Activated CD8-positive, alpha-beta memory T cell treated with anti-CD3 and anti-CD28 coated beads for 24 hours (primary cell): Measurements from ENCODE around the gene PDCD1LG2.

Experiments
- DNase-seq: peaks from one replicate; pipeline ENCODE4 v3.0.0-alpha.2; 2020

PDCD1LG2 gene

DNA sequence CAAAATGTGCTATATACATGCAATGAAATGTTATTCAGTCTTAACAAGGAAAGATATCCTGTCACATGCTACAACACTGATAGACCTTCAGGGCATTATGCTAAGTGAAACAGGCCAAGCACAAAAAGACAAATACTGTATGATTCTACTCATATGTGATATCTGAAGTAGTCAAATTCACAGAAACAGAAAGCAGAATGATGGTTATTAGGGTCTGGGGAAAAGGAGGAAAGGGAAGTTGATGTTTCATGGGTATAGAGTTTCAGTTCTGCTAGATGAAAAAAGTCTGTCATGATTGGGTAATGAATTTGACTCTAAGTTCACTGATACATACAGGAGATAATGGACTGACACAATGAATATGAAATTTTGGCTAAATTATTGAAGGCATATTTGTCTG lies 107.4 kb downstream of the PDCD1LG2 start:
- no peak for DNase-seq

DNA sequence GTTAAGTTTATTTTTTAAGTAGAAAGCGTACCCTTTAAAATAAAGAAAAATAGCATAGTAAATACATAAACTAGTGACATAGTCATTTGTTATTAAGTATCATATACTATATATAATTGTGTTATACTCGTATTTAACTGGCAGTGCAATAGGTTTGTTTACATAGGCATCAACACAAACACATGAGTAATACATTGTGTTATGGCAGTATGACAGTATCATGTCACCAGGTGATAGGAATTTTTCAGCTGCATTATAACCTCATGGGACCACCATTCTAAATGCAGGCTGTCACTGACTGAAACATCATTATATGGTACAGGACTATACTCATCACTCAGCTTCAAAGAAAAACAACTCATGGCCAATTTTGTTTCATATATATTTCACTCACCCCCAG lies 110.2 kb downstream of the PDCD1LG2 start:
- no peak for DNase-seq
